HEK293 (cell line): ENCODE results near the gene ATOH8.

ENCODE experiments used
- GLIS2 ChIP-seq: fragments of 450-650 bp; formaldehyde crosslinking; IDR thresholded peaks from 2 replicates; pipeline ENCODE4 v1.5.1; 2016; ENCODE audit warnings: missing biosample characterization, missing genetic modification characterization
- INSM2 ChIP-seq: fragments of 450-650 bp; formaldehyde crosslinking; IDR thresholded peaks from 2 replicates; pipeline ENCODE4 v1.5.1; 2016; ENCODE audit warnings: missing biosample characterization, missing genetic modification characterization
- OSR2 ChIP-seq: fragments of 450-650 bp; formaldehyde crosslinking; IDR thresholded peaks from 2 replicates; pipeline ENCODE4 v1.5.1; 2016; ENCODE audit warnings: missing biosample characterization, missing genetic modification characterization
- PRDM10 ChIP-seq: fragments of 450-650 bp; formaldehyde crosslinking; IDR thresholded peaks from 2 replicates; pipeline ENCODE4 v1.5.1; 2016; ENCODE audit warnings: missing biosample characterization, missing genetic modification characterization
- SCRT1 ChIP-seq: fragments of 450-650 bp; formaldehyde crosslinking; IDR thresholded peaks from 2 replicates; pipeline ENCODE4 v1.5.1; 2016; ENCODE audit warnings: missing biosample characterization, missing genetic modification characterization, borderline replicate concordance
- TCF7L2 ChIP-seq: IDR thresholded peaks from 2 replicates; pipeline ENCODE4 v1.6.1; 2011; ENCODE audit warnings: low read depth, mild to moderate bottlenecking, inconsistent platforms, low read length, moderate library complexity, borderline replicate concordance
- TRIM28 ChIP-seq: IDR thresholded peaks from 2 replicates; pipeline ENCODE4 v1.6.1; 2011; ENCODE audit warnings: low read length, control low read depth, borderline replicate concordance
- YY2 ChIP-seq: fragments of 450-650 bp; formaldehyde crosslinking; IDR thresholded peaks from 2 replicates; pipeline ENCODE4 v1.5.1; 2016; ENCODE audit warnings: missing biosample characterization, missing genetic modification characterization
- ZBTB7A ChIP-seq: fragments of 450-650 bp; formaldehyde crosslinking; IDR thresholded peaks from 2 replicates; pipeline ENCODE4 v1.5.1; 2016; ENCODE audit warnings: low read depth, missing biosample characterization, missing genetic modification characterization
- ZIC2 ChIP-seq: fragments of 450-650 bp; formaldehyde crosslinking; IDR thresholded peaks from 2 replicates; pipeline ENCODE4 v1.5.1; 2016; ENCODE audit warnings: missing biosample characterization, missing genetic modification characterization
- ZNF132 ChIP-seq: fragments of 450-650 bp; formaldehyde crosslinking; IDR thresholded peaks from 2 replicates; pipeline ENCODE4 v1.5.1; 2017; ENCODE audit warnings: missing biosample characterization, missing genetic modification characterization, borderline replicate concordance
- ZNF133 ChIP-seq: fragments of 450-650 bp; formaldehyde crosslinking; IDR thresholded peaks from 2 replicates; pipeline ENCODE4 v1.5.1; 2016; ENCODE audit warnings: missing biosample characterization, missing genetic modification characterization
- ZNF19 ChIP-seq: fragments of 450-650 bp; formaldehyde crosslinking; IDR thresholded peaks from 2 replicates; pipeline ENCODE4; 2016; ENCODE audit warnings: missing biosample characterization, missing genetic modification characterization, low read depth
- ZNF280D ChIP-seq: fragments of 450-650 bp; formaldehyde crosslinking; IDR thresholded peaks from 2 replicates; pipeline ENCODE4 v1.5.1; 2016; ENCODE audit warnings: missing biosample characterization, missing genetic modification characterization
- ZNF292 ChIP-seq: fragments of 450-650 bp; formaldehyde crosslinking; IDR thresholded peaks from 2 replicates; pipeline ENCODE4 v1.5.1; 2016; ENCODE audit warnings: low read depth, missing biosample characterization, missing genetic modification characterization, borderline replicate concordance
- ZNF311 ChIP-seq: fragments of 450-650 bp; formaldehyde crosslinking; IDR thresholded peaks from 2 replicates; pipeline ENCODE4 v1.5.1; 2017; ENCODE audit warnings: missing biosample characterization, missing genetic modification characterization, borderline replicate concordance
- ZNF513 ChIP-seq: fragments of 450-650 bp; IDR thresholded peaks from 2 replicates; pipeline ENCODE4 v1.5.1; 2018; ENCODE audit warnings: missing biosample characterization, missing genetic modification characterization
- ZNF518A ChIP-seq: fragments of 450-650 bp; formaldehyde crosslinking; conservative IDR thresholded peaks from 2 replicates; pipeline ENCODE4 v1.5.1; 2016; ENCODE audit warnings: low read depth, missing biosample characterization, missing genetic modification characterization
- ZNF549 ChIP-seq: fragments of 450-650 bp; IDR thresholded peaks from 2 replicates; pipeline ENCODE4 v1.5.1; 2018; ENCODE audit warnings: missing biosample characterization, missing genetic modification characterization, mild to moderate bottlenecking, inconsistent platforms, moderate library complexity
- ZNF558 ChIP-seq: fragments of 450-650 bp; formaldehyde crosslinking; IDR thresholded peaks from 2 replicates; pipeline ENCODE4 v1.5.1; 2016; ENCODE audit warnings: missing biosample characterization, missing genetic modification characterization
- ZNF596 ChIP-seq: fragments of 450-650 bp; IDR thresholded peaks from 2 replicates; pipeline ENCODE4 v1.5.0; 2018; ENCODE audit warnings: missing biosample characterization, mild to moderate bottlenecking, missing genetic modification characterization, moderate library complexity
- ZNF600 ChIP-seq: fragments of 450-650 bp; formaldehyde crosslinking; IDR thresholded peaks from 2 replicates; pipeline ENCODE4 v1.5.1; 2016; ENCODE audit warnings: missing biosample characterization, missing genetic modification characterization
- ZNF660 ChIP-seq: fragments of 450-650 bp; IDR thresholded peaks from 2 replicates; pipeline ENCODE4 v1.5.1; 2018; ENCODE audit warnings: missing biosample characterization, mild to moderate bottlenecking, missing genetic modification characterization
- ZNF707 ChIP-seq: fragments of 450-650 bp; formaldehyde crosslinking; IDR thresholded peaks from 2 replicates; pipeline ENCODE4 v1.5.1; 2016; ENCODE audit warnings: missing biosample characterization, missing genetic modification characterization

Gene ATOH8

GRCh38 chr2:85753525-85754312, at the start of gene ATOH8 (continued):
- no peak for TF ChIP-seq PRDM10 (tag by site-specific recombination)
- no peak for TF ChIP-seq ZNF132
- TF ChIP-seq ZNF133 (tag by site-specific recombination) = no peak
- no peak for TF ChIP-seq ZNF596 (tag by site-specific recombination)
- TF ChIP-seq ZNF660 (tag by site-specific recombination) = no peak
- TF ChIP-seq ZNF280D (tag by site-specific recombination) = no peak
- no peak for TF ChIP-seq ZNF600 (tag by site-specific recombination)
- no peak for TF ChIP-seq ZNF549
- no peak for TF ChIP-seq GLIS2
- TF ChIP-seq TCF7L2 = peak; percentile 54; the same call in 1 of the 2 replicates
- no peak for TF ChIP-seq ZNF513
- TF ChIP-seq ZNF311 (tag by site-specific recombination) = no peak
- TF ChIP-seq ZIC2 (tag by site-specific recombination) = peak; percentile 59
- TF ChIP-seq ZNF707 = no peak
- TF ChIP-seq INSM2 = no peak
- no peak for TF ChIP-seq ZNF518A
- no peak for TF ChIP-seq YY2
- no peak for TF ChIP-seq ZNF19 (tag by site-specific recombination)
- TF ChIP-seq ZNF292 = no peak
- no peak for TF ChIP-seq TRIM28
- TF ChIP-seq ZNF558 (tag by site-specific recombination) = no peak
- no peak for TF ChIP-seq ZBTB7A (tag by site-specific recombination)
- TF ChIP-seq OSR2 = peak; percentile 89
- no peak for TF ChIP-seq SCRT1 (tag by site-specific recombination)
